ENCODE data around the gene CAP2.

Gene CAP2

GRCh38 chr6:17442196-17442595, 48.8 kb downstream of the CAP2 start:
- DNase-seq, result no peak

GRCh38 chr6:17446713-17447112, 53.3 kb downstream of the CAP2 start:
- no peak for DNase-seq

GRCh38 chr6:17448165-17448564, 54.8 kb downstream of the CAP2 start:
- no peak for DNase-seq

GRCh38 chr6:17450397-17450796, 57.0 kb downstream of the CAP2 start:
- DNase-seq, result no peak

- no peak for DNase-seq
Measured at GRCh38 chr6:17450832-17451231, 57.4 kb downstream of the CAP2 start.

GRCh38 chr6:17452096-17452495, 58.7 kb downstream of the CAP2 start:
- DNase-seq, result no peak

- no peak for DNase-seq
Measured at GRCh38 chr6:17454316-17455005, 61.1 kb downstream of the CAP2 start.

GRCh38 chr6:17455919-17456318, 62.5 kb downstream of the CAP2 start:
- no peak for DNase-seq

GRCh38 chr6:17456711-17457110, 63.3 kb downstream of the CAP2 start:
- DNase-seq, result no peak

GRCh38 chr6:17457405-17457804, 64.0 kb downstream of the CAP2 start:
- no peak for DNase-seq

GRCh38 chr6:17457956-17458355, 64.6 kb downstream of the CAP2 start:
- DNase-seq, result no peak

- DNase-seq, result no peak
Measured at GRCh38 chr6:17458966-17459365, 65.6 kb downstream of the CAP2 start.

- no peak for DNase-seq
Measured at GRCh38 chr6:17460862-17461261, 67.5 kb downstream of the CAP2 start.

GRCh38 chr6:17466147-17466546, 72.8 kb downstream of the CAP2 start:
- DNase-seq, result no peak

GRCh38 chr6:17466707-17467106, 73.3 kb downstream of the CAP2 start:
- DNase-seq, result no peak

GRCh38 chr6:17469006-17469832, 75.8 kb downstream of the CAP2 start:
- no peak for DNase-seq

GRCh38 chr6:17470202-17470937, 77.0 kb downstream of the CAP2 start:
- no peak for DNase-seq

- no peak for DNase-seq
Measured at GRCh38 chr6:17470938-17471327, 77.5 kb downstream of the CAP2 start.

- no peak for DNase-seq
Measured at GRCh38 chr6:17472653-17473183, 79.3 kb downstream of the CAP2 start.

GRCh38 chr6:17473554-17473953, 80.2 kb downstream of the CAP2 start:
- no peak for DNase-seq

- no peak for DNase-seq
Measured at GRCh38 chr6:17474289-17474688, 80.9 kb downstream of the CAP2 start.

GRCh38 chr6:17475606-17476244, 82.3 kb downstream of the CAP2 start:
- DNase-seq, result no peak

GRCh38 chr6:17476511-17476910, 83.1 kb downstream of the CAP2 start:
- no peak for DNase-seq
